ENCODE results near the gene SENP3.

Gene SENP3

DNA sequence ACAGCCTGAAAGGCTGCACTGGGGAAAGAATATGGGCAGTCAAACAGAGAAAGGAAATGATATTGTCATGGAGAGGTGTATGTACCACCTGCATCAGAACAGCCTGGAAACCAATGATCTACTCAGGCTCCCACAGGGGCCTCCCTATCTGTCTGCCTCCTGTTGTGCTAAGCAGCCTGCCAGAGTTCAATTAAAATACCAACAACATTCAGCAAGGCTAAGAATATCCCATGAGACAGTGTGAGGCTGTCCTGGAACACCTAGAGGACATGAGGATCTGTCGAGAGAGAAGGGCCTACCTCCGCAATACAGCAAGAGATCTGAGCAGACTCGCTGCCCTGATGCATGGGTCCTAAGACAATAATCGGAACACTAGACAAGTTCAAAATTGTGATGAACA lies 44.6 kb downstream of the SENP3 start:
- DNase-seq = no peak

DNA sequence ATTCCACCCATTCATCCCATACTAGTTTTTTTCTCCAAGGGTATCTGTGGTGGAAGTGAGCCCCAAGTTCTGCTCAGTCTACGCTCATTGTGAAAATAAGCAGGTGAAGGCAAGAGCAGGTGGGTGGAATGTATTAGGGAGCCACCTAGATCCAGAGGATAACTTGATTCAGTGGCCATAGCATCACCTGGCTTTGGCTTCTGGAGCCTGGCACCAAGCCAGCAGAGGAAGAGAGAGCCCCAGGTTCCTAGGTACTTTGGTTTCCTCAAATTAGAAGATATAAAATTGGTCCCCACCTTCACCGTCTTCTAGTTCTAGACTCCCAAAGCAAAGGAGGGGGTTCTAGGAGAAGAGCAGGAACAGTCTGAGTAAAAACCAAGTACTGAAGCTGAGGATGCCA lies 48.9 kb downstream of the SENP3 start:
- DNase-seq = no peak

DNA sequence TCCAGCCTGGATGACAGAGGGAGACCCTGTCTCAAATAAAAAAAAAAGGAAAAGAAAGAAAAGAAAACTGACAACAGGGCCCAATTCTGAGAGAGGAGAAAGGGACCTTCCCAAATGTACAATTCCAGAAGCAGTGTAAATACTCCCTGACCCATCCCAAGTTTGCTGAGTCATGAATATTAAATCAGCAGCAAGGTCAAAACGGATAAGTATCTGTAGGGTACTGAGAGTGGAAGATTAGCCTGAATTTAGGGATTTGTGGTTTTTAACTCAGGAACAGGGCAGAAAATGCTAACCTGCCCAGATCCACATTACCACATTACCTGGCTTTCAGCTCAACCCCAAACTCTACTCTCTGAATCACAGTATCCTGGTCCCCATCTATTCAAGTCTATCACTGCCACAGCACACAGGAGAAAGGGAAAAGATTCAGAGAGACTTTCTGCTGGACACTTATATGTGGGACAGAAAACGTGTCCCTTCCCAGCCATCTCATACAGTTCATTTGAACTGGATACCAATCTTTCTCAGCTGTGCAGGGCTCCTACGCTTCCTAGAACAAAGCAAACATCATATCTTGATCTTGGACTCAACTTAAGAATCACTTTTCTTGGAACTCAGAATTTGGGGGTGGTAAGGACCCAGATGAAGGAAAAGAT lies 50.0 kb downstream of the SENP3 start:
- DNase-seq = no peak

- no peak for DNase-seq
Observed at GRCh38 chr17:7612294-7612640, 50.5 kb downstream of the SENP3 start.

DNA sequence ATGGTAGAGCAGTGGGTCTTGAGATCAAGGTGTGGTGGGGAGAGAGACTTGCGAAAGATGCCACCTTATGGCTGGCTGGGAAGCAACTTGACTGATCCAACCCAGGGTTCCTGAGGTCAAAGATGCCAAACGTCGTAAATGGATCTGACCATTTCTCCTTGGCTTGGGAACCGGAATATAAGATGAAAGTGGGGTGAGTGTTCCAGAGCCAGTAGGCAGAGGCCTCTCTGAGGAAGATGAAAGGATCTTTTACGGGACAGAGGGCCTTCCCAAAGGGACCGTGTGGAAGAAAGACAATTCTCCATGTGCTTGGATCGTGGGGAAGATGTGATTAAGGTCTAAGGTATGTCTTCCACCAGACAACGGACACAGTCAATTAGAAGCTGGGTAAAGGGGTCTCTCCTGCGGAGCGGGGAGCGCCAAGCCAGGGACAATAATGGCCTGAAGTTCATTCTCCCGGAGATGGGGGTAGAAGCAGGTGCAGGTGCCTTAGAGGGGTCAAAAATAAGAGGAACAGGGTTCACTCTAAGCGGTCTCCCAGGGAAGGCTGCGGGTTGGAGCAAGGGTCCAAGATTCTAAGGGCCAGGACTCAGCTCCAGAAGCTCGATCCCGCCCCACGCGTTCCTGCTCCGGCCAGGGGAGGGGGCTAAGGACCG lies 52.2 kb downstream of the SENP3 start:
- DNase-seq = no peak

DNA sequence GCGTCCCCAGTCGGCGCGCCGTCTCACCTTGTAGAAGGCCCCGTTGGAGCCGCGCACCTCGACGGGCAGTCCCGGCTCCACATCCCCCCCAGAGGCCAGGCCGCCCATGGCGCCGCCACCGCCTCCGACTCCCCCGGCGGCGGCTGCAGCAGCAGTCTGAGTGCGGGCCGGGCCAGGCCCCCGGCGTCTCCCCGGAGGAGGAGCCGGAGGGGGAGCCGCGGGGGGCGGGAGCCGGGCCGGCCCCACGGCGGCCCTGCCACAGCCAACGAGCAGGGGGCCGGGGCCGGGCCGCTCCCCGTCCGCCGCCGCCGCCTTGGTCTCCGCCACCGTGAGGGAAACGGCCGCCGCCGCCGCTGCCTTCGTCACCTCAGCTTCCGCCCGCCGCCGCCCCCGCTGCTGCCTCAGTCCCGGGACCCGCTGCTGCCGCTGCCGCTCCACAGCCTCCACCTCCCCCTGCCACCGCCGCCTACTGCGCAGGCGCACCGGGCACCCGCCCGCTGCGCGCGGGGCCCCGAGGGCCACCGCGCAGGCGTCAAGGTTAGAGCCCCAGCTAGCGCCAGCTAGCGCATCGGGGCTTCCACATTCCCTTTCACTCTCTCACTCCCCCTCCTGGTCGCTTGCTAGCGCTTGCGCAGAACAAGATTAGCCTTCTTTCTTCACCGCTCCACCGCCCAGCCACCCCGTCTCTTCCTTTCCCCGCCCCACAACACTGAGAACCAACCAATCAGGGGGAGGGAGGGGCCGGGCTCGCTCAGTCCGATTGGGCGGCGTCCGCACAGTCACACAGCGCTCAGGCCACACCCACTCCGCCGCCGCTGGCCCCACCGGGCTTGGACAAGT lies 52.9 kb downstream of the SENP3 start, which contains the start of gene FXR2:
FXR2 (minus strand) TSS at position 473 of the 840 bp plus-strand sequence; CDS start at position 108, 365 bp downstream.
- DNase-seq = peak; percentile 94 to 100 (median 96)

GRCh38 chr17:7615265-7615747 lies 53.6 kb downstream of the SENP3 start:
- DNase-seq = no peak

DNA sequence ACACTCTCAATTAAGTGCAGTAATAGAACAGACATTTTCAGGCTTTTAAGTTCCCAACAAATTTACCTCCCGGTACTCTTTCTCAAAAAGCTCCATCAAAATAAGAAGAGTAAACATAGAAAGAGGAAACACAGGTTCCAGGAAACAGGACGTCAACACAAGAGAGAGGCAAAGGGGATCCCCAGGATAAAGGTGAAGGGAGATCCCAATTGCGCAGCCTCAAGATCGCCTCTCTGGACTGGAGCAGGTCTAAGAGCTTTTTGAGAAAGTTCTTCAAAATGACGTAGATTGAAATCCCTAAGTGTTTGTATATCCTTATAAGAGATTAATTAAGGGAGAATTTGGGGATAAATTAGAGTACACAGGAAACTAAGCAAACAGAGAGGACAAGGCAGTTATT lies 56.9 kb downstream of the SENP3 start:
- DNase-seq = no peak

DNA sequence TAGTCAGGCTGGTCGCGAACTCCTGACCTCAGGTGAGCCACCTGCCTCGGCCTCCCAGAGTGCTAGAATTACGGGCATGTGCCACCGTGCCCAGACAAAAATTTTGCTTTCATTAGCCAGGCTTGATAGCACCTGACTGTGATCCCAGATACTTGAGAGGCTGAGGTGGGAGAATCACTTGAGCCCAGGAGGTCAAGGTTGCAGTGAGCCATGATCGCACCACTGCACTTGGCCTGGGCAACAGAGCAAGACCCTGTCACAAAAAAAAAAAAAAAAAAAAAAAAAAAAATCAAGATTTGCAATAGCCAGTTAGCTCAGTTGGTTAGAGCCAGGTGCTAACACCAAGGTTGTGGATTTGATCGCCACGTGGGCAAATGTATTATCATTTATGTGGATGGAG lies 59.1 kb downstream of the SENP3 start:
- no peak for DNase-seq
